K562 (cell line): Measurements from ENCODE around the gene SULT2B1. TPM values are rescaled to one million over a fixed set of nuclear protein-coding genes. Genes with fewer than 3 reads are reported as not detected.
A peak's percentile ranks its signal among the peaks of the same experiment; 100 is the strongest.

ENCODE experiments used
- KDM5B ChIP-seq: fragments of 200-600 bp; sonication (generic); IDR thresholded peaks from 2 replicates; pipeline ENCODE4 v1.6.1; 2012; ENCODE audit warnings: low read depth, mild to moderate bottlenecking, moderate library complexity, low read length, control low read depth, inconsistent platforms; ENCODE audit not compliant: insufficient replicate concordance
- KLF13 ChIP-seq: fragments of 450-650 bp; IDR thresholded peaks from 2 replicates; pipeline ENCODE4 v1.6.1; 2016; ENCODE audit warnings: missing genetic modification characterization, low read depth, mild to moderate bottlenecking, missing compliant biosample characterization, moderate library complexity, borderline replicate concordance
- MTA1 ChIP-seq: fragments of 450-650 bp; IDR thresholded peaks from 2 replicates; pipeline ENCODE4 v1.6.1; 2017; ENCODE audit warnings: borderline replicate concordance
- NFATC3 ChIP-seq: fragments of 450-650 bp; IDR thresholded peaks from 2 replicates; pipeline ENCODE4 v1.6.1; 2017; ENCODE audit warnings: mild to moderate bottlenecking
- NFYB ChIP-seq: IDR thresholded peaks from 2 replicates; pipeline ENCODE4 v1.6.1; 2011; ENCODE audit warnings: mild to moderate bottlenecking, moderate library complexity; ENCODE audit not compliant: insufficient read length; ENCODE audit errors: extremely low read depth
- NR4A1 ChIP-seq, 2 experiments: fragments of 250-450 bp in 1 of 2; fragments of 450-650 bp in 1 of 2; sonication (Bioruptor Pico) in 1 of 2; IDR thresholded peaks; 2 replicates each; pipeline versions ENCODE4 v1.4.0 to v1.6.1; 2016 to 2020; ENCODE audit warnings: mild to moderate bottlenecking in 2 of 2, missing compliant biosample characterization in 1 of 2, missing genetic modification characterization in 1 of 2, moderate library complexity in 1 of 2
- OTX1 ChIP-seq: fragments of 450-650 bp; formaldehyde crosslinking; IDR thresholded peaks from 2 replicates; pipeline ENCODE4 v1.4.0; 2022; ENCODE audit warnings: mild to moderate bottlenecking
- XRCC3 ChIP-seq: fragments of 450-650 bp; IDR thresholded peaks from 2 replicates; pipeline ENCODE4 v1.6.1; 2017; ENCODE audit warnings: mild to moderate bottlenecking, moderate library complexity
- ZNF280B ChIP-seq: fragments of 250-450 bp; sonication (Bioruptor Pico); IDR thresholded peaks from 2 replicates; pipeline ENCODE4 v1.5.1; 2021; ENCODE audit warnings: mild to moderate bottlenecking
- ZNF431 ChIP-seq: sonication (generic); formaldehyde crosslinking; IDR thresholded peaks from 2 replicates; pipeline ENCODE4 v1.8.0; 2022; ENCODE audit warnings: mild to moderate bottlenecking, missing genetic modification reagents
- ZNF766 ChIP-seq: fragments of 200-800 bp; sonication (Bioruptor generic); conservative IDR thresholded peaks from 2 replicates; pipeline ENCODE4 v1.6.1; 2016; ENCODE audit warnings: missing genetic modification characterization, missing compliant biosample characterization
- polyA plus RNA-seq, 8 experiments: library from polyadenylated mRNA; depleted of rRNA in 4 of 8; stranded (reverse) in 5 of 8; unstranded in 3 of 8; fragments of >200 nt; fragmentation: Nextera tagmentation in 2 of 8; fragmentation: Illumina TruSeq in 1 of 8; extraction: Ambion mirVana in 2 of 8; extraction: Trizol in 1 of 8; gene quantifications; 2 replicates each; pipeline versions ENCODE4 v1.2.1 to v1.2.3, GENCODE V29; 2011 to 2014; ENCODE audit warnings: inconsistent platforms in 1 of 8, missing spikeins in 1 of 8
- total RNA-seq, 7 experiments: library from RNA; depleted of rRNA in 6 of 7; stranded (reverse); fragments of >200 nt in 6 of 7; fragmentation: Illumina TruSeq in 2 of 7; extraction: Trizol in 2 of 7; gene quantifications; 2 replicates each; pipeline versions ENCODE4 v1.2.1 to v1.2.3, GENCODE V29; 2011 to 2021; ENCODE audit warnings: low replicate concordance in 1 of 7
- TF ChIP-seq, protein P1 (sequence below): IDR thresholded peaks from 2 replicates; pipeline ENCODE4 v1.6.1; 2016; ENCODE audit warnings: missing genetic modification characterization, missing compliant biosample characterization
- TF ChIP-seq, protein P2 (sequence below): IDR thresholded peaks from 2 replicates; pipeline ENCODE4 v1.6.1; 2011; ENCODE audit not compliant: insufficient read length; ENCODE audit errors: extremely low read depth
- TF ChIP-seq, protein P3 (sequence below): fragments of 250-450 bp; sonication (Bioruptor Pico); IDR thresholded peaks from 2 replicates; pipeline ENCODE4 v1.5.0; 2020; ENCODE audit warnings: mild to moderate bottlenecking, borderline replicate concordance

Gene SULT2B1
- total and polyA plus RNA-seq, 9 of the 15 experiments (the other 6 are each of a cell fraction or from before 2014, with no cell fraction given) = 0.09 to 0.62 (median 0.22) TPM; not detected in 2

DNA sequence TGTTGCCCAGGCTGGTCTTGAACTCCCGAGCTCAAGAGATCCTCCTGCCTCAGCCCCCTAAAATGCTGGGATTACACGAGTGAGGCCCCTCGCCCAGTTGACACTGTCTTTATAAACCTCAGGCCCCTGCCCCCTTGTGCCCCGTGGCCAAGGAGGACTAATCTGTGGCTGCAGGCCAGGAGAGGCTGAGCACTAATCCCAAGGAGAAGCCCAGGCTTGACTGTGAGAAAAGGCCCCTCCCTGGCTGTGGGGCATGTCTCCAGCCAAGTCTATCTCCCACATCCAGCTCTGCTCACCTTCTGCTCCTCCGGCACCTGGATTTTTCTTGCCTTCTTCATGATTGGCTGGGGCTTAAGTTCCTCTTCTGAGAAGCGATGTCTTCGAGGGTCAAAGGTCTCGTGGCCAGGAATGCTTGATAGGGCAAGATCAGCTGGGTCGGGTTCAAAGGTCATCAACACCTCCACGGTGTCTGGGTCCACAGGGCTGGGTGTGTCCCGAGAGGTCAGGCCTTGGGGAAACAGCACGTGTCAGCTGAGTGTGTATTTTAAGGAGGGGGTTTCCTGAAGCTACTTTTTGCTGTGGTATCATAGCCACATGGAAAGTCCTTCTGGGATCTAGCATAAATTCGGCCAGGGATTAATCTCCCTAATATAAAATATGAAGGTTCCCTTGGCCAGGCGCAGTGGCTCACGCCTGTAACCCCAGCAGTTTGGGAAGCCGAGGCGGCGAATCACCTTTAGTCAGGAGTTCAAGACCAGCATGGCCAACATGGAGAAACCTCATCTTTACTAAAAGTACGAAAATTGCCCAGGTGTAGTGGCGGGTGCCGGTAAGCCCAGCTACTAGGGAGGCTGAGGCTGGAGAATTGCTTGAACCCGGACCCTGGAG is 81.4 kb downstream of the SULT2B1 start (continued):
- TF ChIP-seq, protein P1, sequence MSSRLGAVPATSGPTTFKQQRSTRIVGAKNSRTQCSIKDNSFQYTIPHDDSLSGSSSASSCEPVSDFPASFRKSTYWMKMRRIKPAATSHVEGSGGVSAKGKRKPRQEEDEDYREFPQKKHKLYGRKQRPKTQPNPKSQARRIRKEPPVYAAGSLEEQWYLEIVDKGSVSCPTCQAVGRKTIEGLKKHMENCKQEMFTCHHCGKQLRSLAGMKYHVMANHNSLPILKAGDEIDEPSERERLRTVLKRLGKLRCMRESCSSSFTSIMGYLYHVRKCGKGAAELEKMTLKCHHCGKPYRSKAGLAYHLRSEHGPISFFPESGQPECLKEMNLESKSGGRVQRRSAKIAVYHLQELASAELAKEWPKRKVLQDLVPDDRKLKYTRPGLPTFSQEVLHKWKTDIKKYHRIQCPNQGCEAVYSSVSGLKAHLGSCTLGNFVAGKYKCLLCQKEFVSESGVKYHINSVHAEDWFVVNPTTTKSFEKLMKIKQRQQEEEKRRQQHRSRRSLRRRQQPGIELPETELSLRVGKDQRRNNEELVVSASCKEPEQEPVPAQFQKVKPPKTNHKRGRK (tag) = no peak
- TF ChIP-seq NR4A1 (CRISPR knock-in tag; IDR thresholded peaks at IDR 0.05) (no peak), NR4A1 (tag; IDR thresholded peaks at IDR 0.05) (no peak), NFYB (peak; percentile 38), MTA1 (no peak), KDM5B (no peak), KLF13 (no peak), XRCC3 (no peak), ZNF280B (CRISPR knock-in tag) (no peak), ZNF431 (CRISPR knock-in tag) (no peak), NFATC3 (no peak), OTX1 (CRISPR knock-in tag) (no peak), ZNF766 (0 out of 2 replicates have a peak, but pooled peaks have one; percentile 37)
- TF ChIP-seq, protein P2, sequence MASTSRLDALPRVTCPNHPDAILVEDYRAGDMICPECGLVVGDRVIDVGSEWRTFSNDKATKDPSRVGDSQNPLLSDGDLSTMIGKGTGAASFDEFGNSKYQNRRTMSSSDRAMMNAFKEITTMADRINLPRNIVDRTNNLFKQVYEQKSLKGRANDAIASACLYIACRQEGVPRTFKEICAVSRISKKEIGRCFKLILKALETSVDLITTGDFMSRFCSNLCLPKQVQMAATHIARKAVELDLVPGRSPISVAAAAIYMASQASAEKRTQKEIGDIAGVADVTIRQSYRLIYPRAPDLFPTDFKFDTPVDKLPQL = no peak
- TF ChIP-seq, protein P3, sequence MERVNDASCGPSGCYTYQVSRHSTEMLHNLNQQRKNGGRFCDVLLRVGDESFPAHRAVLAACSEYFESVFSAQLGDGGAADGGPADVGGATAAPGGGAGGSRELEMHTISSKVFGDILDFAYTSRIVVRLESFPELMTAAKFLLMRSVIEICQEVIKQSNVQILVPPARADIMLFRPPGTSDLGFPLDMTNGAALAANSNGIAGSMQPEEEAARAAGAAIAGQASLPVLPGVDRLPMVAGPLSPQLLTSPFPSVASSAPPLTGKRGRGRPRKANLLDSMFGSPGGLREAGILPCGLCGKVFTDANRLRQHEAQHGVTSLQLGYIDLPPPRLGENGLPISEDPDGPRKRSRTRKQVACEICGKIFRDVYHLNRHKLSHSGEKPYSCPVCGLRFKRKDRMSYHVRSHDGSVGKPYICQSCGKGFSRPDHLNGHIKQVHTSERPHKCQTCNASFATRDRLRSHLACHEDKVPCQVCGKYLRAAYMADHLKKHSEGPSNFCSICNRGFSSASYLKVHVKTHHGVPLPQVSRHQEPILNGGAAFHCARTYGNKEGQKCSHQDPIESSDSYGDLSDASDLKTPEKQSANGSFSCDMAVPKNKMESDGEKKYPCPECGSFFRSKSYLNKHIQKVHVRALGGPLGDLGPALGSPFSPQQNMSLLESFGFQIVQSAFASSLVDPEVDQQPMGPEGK (CRISPR knock-in tag) = no peak
